GM13976 (cell line): ENCODE results near the gene ATF7IP.
"Not testable (repeated sequence)": the region's sequence is repeated elsewhere in the genome, so short reads cannot be mapped to it uniquely, and the experiment has no call there.

Source experiments
- DNase-seq: peaks from one replicate; pipeline ENCODE4 v3.0.0; 2012; ENCODE audit warnings: low spot score
- CTCF ChIP-seq: IDR thresholded peaks from 2 replicates; pipeline ENCODE4 v1.5.1; 2012; ENCODE audit warnings: borderline replicate concordance, mild to moderate bottlenecking; ENCODE audit not compliant: insufficient read depth; ENCODE audit errors: extremely low read depth, missing control alignments, control extremely low read depth
- in situ Hi-C: fragments of 300-500 bp; cut with MboI; formaldehyde crosslinking; loops from one replicate; pipeline ENCODE4 v1.12.0; 2022; ENCODE audit warnings: low sequenced_read_pairs, mixed read lengths, inconsistent platforms; ENCODE audit not compliant: unreplicated experiment

ATF7IP gene

GRCh38 chr12:14327711-14328110 is 37.8 kb upstream of the ATF7IP start:
- in situ Hi-C loops, result no loop called here

GRCh38 chr12:14332482-14332881 is 33.0 kb upstream of the ATF7IP start:
- no peak for DNase-seq
- TF ChIP-seq CTCF, result no peak
- in situ Hi-C loops, result no loop called here

More at GRCh38 chr12:14327711-14328110, 37.8 kb upstream of the ATF7IP start:
- no peak for DNase-seq
- no peak for TF ChIP-seq CTCF

- no peak for DNase-seq
- TF ChIP-seq CTCF, result no peak
- in situ Hi-C loops, result no loop called here
Observed at GRCh38 chr12:14340371-14340770, 25.1 kb upstream of the ATF7IP start.

GRCh38 chr12:14351524-14351923 is 14.0 kb upstream of the ATF7IP start:
- DNase-seq, in situ Hi-C loops: not testable (repeated sequence)

- in situ Hi-C loops, result not testable (repeated sequence)
Observed at GRCh38 chr12:14352066-14352465, 13.4 kb upstream of the ATF7IP start.

GRCh38 chr12:14354665-14355064 is 10.8 kb upstream of the ATF7IP start:
- DNase-seq, in situ Hi-C loops: not testable (repeated sequence)

More at GRCh38 chr12:14352066-14352465, 13.4 kb upstream of the ATF7IP start:
- not testable (repeated sequence) for DNase-seq

- in situ Hi-C loops, result no loop called here
- no peak for DNase-seq
- TF ChIP-seq CTCF, result no peak
Observed at GRCh38 chr12:14356147-14356546, 9.3 kb upstream of the ATF7IP start.

- TF ChIP-seq CTCF, result no peak
- in situ Hi-C loops, result no loop called here
Observed at GRCh38 chr12:14357486-14357885, 8.0 kb upstream of the ATF7IP start.

More at GRCh38 chr12:14357486-14357885, 8.0 kb upstream of the ATF7IP start:
- no peak for DNase-seq
